Measurements from ENCODE around the gene SLC9A8.
"Not testable (repeated sequence)": the region's sequence is repeated elsewhere in the genome, so short reads cannot be mapped to it uniquely, and the experiment has no call there.

SLC9A8 gene

GRCh38 chr20:49812507-49813304, at the start of gene SLC9A8:
Gene SLC9A8, plus strand, starts transcription at chr20:49812828. Its CDS starts 95 bp downstream, at chr20:49812923.
- in situ Hi-C loops (cut with HindIII; ENCODE audit: low sequenced_read_pairs): no loop called here

GRCh38 chr20:49762940-49763766, 49.5 kb upstream of the SLC9A8 start:
- in situ Hi-C loops (cut with HindIII; ENCODE audit: low sequenced_read_pairs): no loop called here

GRCh38 chr20:49765413-49765736, 47.3 kb upstream of the SLC9A8 start:
- in situ Hi-C loops (cut with HindIII; ENCODE audit: low sequenced_read_pairs): no loop called here

- in situ Hi-C loops (cut with HindIII; ENCODE audit: low sequenced_read_pairs): no loop called here
Measured at GRCh38 chr20:49765846-49766541, 46.6 kb upstream of the SLC9A8 start.

- in situ Hi-C loops (cut with HindIII; ENCODE audit: low sequenced_read_pairs): no loop called here
Measured at GRCh38 chr20:49766979-49767521, 45.6 kb upstream of the SLC9A8 start.

- in situ Hi-C loops (cut with HindIII; ENCODE audit: low sequenced_read_pairs): no loop called here
Measured at GRCh38 chr20:49768204-49769047, 44.2 kb upstream of the SLC9A8 start.

GRCh38 chr20:49769048-49769581, 43.5 kb upstream of the SLC9A8 start:
- in situ Hi-C loops (cut with HindIII; ENCODE audit: low sequenced_read_pairs): no loop called here

GRCh38 chr20:49770634-49771033, 42.0 kb upstream of the SLC9A8 start:
- in situ Hi-C loops (cut with HindIII; ENCODE audit: low sequenced_read_pairs): no loop called here

GRCh38 chr20:49774213-49774612, 38.4 kb upstream of the SLC9A8 start:
- in situ Hi-C loops (cut with HindIII; ENCODE audit: low sequenced_read_pairs): not testable (repeated sequence)

GRCh38 chr20:49775229-49775693, 37.4 kb upstream of the SLC9A8 start:
- in situ Hi-C loops (cut with HindIII; ENCODE audit: low sequenced_read_pairs): no loop called here

GRCh38 chr20:49779972-49780371, 32.7 kb upstream of the SLC9A8 start:
- in situ Hi-C loops (cut with HindIII; ENCODE audit: low sequenced_read_pairs): no loop called here

GRCh38 chr20:49781676-49782075, 31.0 kb upstream of the SLC9A8 start:
- in situ Hi-C loops (cut with HindIII; ENCODE audit: low sequenced_read_pairs): no loop called here

- in situ Hi-C loops (cut with HindIII; ENCODE audit: low sequenced_read_pairs): not testable (repeated sequence)
Measured at GRCh38 chr20:49782439-49782838, 30.2 kb upstream of the SLC9A8 start.

- in situ Hi-C loops (cut with HindIII; ENCODE audit: low sequenced_read_pairs): not testable (repeated sequence)
Measured at GRCh38 chr20:49783021-49783995, 29.3 kb upstream of the SLC9A8 start.

- in situ Hi-C loops (cut with HindIII; ENCODE audit: low sequenced_read_pairs): no loop called here
Measured at GRCh38 chr20:49784291-49784690, 28.3 kb upstream of the SLC9A8 start.

- in situ Hi-C loops (cut with HindIII; ENCODE audit: low sequenced_read_pairs): no loop called here
Measured at GRCh38 chr20:49785149-49785851, 27.3 kb upstream of the SLC9A8 start.

- in situ Hi-C loops (cut with HindIII; ENCODE audit: low sequenced_read_pairs): no loop called here
Measured at GRCh38 chr20:49785852-49786175, 26.8 kb upstream of the SLC9A8 start.

GRCh38 chr20:49786196-49786595, 26.4 kb upstream of the SLC9A8 start:
- in situ Hi-C loops (cut with HindIII; ENCODE audit: low sequenced_read_pairs): no loop called here

Data from endothelial cell of hepatic sinusoid (primary cell).